LNCAP (cell line): ENCODE data around the gene TM2D1.

ENCODE experiments used
- CTCF ChIP-seq: fragments of 450-650 bp; IDR thresholded peaks from 2 replicates; pipeline ENCODE4 v1.5.1; 2017; ENCODE audit warnings: mild to moderate bottlenecking

Gene TM2D1

GRCh38 chr1:61724813-61725694, at the start of gene TM2D1:
Gene TM2D1, minus strand, starts transcription at chr1:61725141. Its CDS starts 21 bp downstream, at chr1:61725120.
- no peak for TF ChIP-seq CTCF

GRCh38 chr1:61770131-61770530, 45.2 kb upstream of the TM2D1 start:
- no peak for TF ChIP-seq CTCF

GRCh38 chr1:61757950-61758349, 33.0 kb upstream of the TM2D1 start:
- no peak for TF ChIP-seq CTCF

GRCh38 chr1:61756773-61757172, 31.8 kb upstream of the TM2D1 start:
- no peak for TF ChIP-seq CTCF

GRCh38 chr1:61754545-61754944, 29.6 kb upstream of the TM2D1 start:
- TF ChIP-seq CTCF = no peak

GRCh38 chr1:61753998-61754508, 29.1 kb upstream of the TM2D1 start:
- no peak for TF ChIP-seq CTCF

- no peak for TF ChIP-seq CTCF
Measured at GRCh38 chr1:61752921-61753389, 28.0 kb upstream of the TM2D1 start.
